Endodermal cell (in vitro differentiated cells): ENCODE data around the gene C18orf63. TPM values are rescaled to one million over a fixed set of nuclear protein-coding genes. Genes with fewer than 3 reads are reported as not detected.

Experiments used
- DNase-seq: peaks from one replicate; pipeline ENCODE4 v3.0.0-alpha.2; 2017
- H3K27ac ChIP-seq: 2 replicates; pipeline ENCODE4 v1.5.1; 2013; ENCODE audit warnings: mild to moderate bottlenecking, low read depth, low read length, moderate library complexity
- H3K27me3 ChIP-seq: 2 replicates; pipeline ENCODE4 v1.6.1; 2013; ENCODE audit warnings: mild to moderate bottlenecking, low read length, moderate library complexity; ENCODE audit not compliant: insufficient read depth, control insufficient read depth, poor library complexity, severe bottlenecking
- H3K36me3 ChIP-seq: 2 replicates; pipeline ENCODE4 v1.7.0; 2013; ENCODE audit warnings: mild to moderate bottlenecking, low read length, moderate library complexity; ENCODE audit not compliant: control insufficient read depth, insufficient read depth
- H3K4me1 ChIP-seq: one replicate; pipeline ENCODE4 v1.7.0; 2013; ENCODE audit warnings: low read length; ENCODE audit not compliant: control insufficient read depth, insufficient read depth
- H3K4me3 ChIP-seq: 2 replicates; pipeline ENCODE4 v1.5.1; 2013; ENCODE audit warnings: mild to moderate bottlenecking, low read length, moderate library complexity
- H3K9ac ChIP-seq: 2 replicates; pipeline ENCODE4 v1.6.1; 2013; ENCODE audit warnings: mild to moderate bottlenecking, low read length, moderate library complexity; ENCODE audit not compliant: poor library complexity, severe bottlenecking; ENCODE audit errors: extremely low read depth
- H3K9me3 ChIP-seq: 2 replicates; pipeline ENCODE4 v1.6.1; 2013; ENCODE audit warnings: mild to moderate bottlenecking, low read length, moderate library complexity; ENCODE audit not compliant: control insufficient read depth
- H3K27ac Mint-ChIP-seq: 2 replicates; pipeline ENCODE4 v1.8.0; 2020; ENCODE audit warnings: mixed read lengths
- H3K27me3 Mint-ChIP-seq: 2 replicates; pipeline ENCODE4 v1.8.0; 2021; ENCODE audit warnings: mild to moderate bottlenecking, mixed read lengths; ENCODE audit not compliant: insufficient read depth
- H3K36me3 Mint-ChIP-seq: 2 replicates; pipeline ENCODE4 v1.8.0; 2020; ENCODE audit warnings: low read depth, mixed read lengths
- H3K4me1 Mint-ChIP-seq: 2 replicates; pipeline ENCODE4 v1.8.0; 2020; ENCODE audit warnings: mixed read lengths
- H3K4me3 Mint-ChIP-seq: 2 replicates; pipeline ENCODE4 v1.8.0; 2020; ENCODE audit warnings: mild to moderate bottlenecking, moderate library complexity, mixed read lengths
- H3K9me3 Mint-ChIP-seq: 2 replicates; pipeline ENCODE4 v1.8.0; 2020; ENCODE audit warnings: mild to moderate bottlenecking, mixed read lengths
- WGBS, 2 experiments: methylation state at CpG; one replicate each; pipeline versions ENCODE4 v1.1.5 to v1.1.7; 2013; ENCODE audit warnings: missing lambda C conversion rate in 2 of 2, mixed read lengths in 1 of 2; ENCODE audit not compliant: insufficient coverage in 1 of 2, insufficient read length in 1 of 2; 5-methylcytosine and 5-hydroxymethylcytosine counted together
- total RNA-seq, 2 donors: library from RNA; stranded (reverse); fragmentation: NEBNext Ultra II Directional in 1 of 2; extraction: Animal tissue kit (Norgen Biotek cat#: 25700) in 1 of 2; gene quantifications; 2 replicates in 1 of 2; 3 replicates in 1 of 2; pipeline ENCODE4 v1.2.1, GENCODE V29; 2021
- TF ChIP-seq, protein P1 (sequence below): fragments of 200-600 bp; sonication (generic); conservative IDR thresholded peaks from 2 replicates; pipeline ENCODE4 v1.5.0; 2021; ENCODE audit warnings: antibody characterized with exemption, mild to moderate bottlenecking

C18orf63 gene
- total RNA-seq, 2 donors from 2014 or later = not detected

DNA sequence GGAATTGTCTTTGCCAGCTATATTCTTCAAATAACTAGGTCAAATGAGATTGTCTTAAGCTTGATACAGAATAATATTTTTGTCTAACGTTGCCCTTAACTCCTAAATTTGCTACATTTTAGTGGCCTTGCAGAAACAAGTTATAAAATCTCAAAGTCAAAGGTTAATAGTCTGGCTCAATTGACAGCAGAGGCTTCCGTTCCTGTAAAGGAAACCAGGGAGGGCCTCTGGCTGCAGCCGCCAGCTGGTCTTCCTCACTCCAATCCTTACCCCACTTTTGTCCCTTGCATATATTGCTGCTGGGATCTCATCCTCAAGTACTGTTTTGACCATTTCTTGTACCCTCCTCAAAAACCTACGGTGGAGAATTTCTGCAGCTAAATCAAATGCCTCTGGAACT is 40.9 kb upstream of the C18orf63 start:
- Histone ChIP-seq H3K9ac (no peak overlapping the region), H3K27ac (no peak overlapping the region), H3K27me3 (no peaks in the 10 kb centered on the region), H3K4me3 (no peak overlapping the region), H3K9me3 (no peaks in the 10 kb centered on the region), H3K36me3 (no peaks in the 10 kb centered on the region), H3K4me1 (peaks cover 4% of the 10 kb centered on the region)
- Mint-ChIP-seq H3K36me3 (peaks cover 19% of the 10 kb centered on the region), H3K4me1 (peaks cover 20% of the 10 kb centered on the region), H3K9me3 (peaks cover 2% of the 10 kb centered on the region), H3K4me3 (no peak overlapping the region), H3K27me3 (no peaks in the 10 kb centered on the region), H3K27ac (no peak overlapping the region)
- no peak for DNase-seq
- TF ChIP-seq, protein P1, sequence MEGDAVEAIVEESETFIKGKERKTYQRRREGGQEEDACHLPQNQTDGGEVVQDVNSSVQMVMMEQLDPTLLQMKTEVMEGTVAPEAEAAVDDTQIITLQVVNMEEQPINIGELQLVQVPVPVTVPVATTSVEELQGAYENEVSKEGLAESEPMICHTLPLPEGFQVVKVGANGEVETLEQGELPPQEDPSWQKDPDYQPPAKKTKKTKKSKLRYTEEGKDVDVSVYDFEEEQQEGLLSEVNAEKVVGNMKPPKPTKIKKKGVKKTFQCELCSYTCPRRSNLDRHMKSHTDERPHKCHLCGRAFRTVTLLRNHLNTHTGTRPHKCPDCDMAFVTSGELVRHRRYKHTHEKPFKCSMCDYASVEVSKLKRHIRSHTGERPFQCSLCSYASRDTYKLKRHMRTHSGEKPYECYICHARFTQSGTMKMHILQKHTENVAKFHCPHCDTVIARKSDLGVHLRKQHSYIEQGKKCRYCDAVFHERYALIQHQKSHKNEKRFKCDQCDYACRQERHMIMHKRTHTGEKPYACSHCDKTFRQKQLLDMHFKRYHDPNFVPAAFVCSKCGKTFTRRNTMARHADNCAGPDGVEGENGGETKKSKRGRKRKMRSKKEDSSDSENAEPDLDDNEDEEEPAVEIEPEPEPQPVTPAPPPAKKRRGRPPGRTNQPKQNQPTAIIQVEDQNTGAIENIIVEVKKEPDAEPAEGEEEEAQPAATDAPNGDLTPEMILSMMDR = no peak
- WGBS, 2 experiments = 95 to 98% methylated on average over 4 of the region's 4 CpGs

DNA sequence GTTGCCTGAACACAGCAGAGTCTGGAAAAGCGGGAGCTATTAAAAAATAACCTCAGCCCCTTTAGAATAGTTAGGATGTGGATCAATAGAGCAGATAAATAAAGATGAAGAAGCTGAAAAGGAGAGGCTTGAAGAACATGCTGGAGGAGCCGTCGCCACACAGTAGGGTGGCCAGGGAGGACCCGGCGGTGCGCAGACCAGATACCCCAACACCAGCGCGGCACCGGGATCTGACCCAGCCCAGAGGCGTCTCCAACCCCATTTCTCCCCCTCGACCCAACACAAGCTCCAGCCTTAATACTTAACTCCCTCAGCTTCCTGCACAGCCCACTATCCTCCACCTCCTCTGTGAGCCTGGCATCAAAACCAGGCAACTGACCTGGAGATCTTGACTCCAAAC is 39.9 kb upstream of the C18orf63 start:
- Mint-ChIP-seq H3K4me1 (peaks cover 21% of the 10 kb centered on the region), H3K27me3 (no peaks in the 10 kb centered on the region), H3K9me3 (peaks cover 2% of the 10 kb centered on the region), H3K4me3 (no peak overlapping the region), H3K36me3 (peaks cover 19% of the 10 kb centered on the region), H3K27ac (no peak overlapping the region)
- H3K4me3 ChIP-seq = no peak overlapping the region
- no peak overlapping the region for H3K9ac ChIP-seq
- H3K27ac ChIP-seq = no peak overlapping the region
- H3K36me3 ChIP-seq = no peaks in the 10 kb centered on the region
- WGBS, 2 experiments = 90 to 94% methylated on average over 4 to 11 of the region's 11 CpGs
- no peaks in the 10 kb centered on the region for H3K9me3 ChIP-seq
- peaks cover 4% of the 10 kb centered on the region for H3K4me1 ChIP-seq
- TF ChIP-seq, protein P1 = no peak
- no peaks in the 10 kb centered on the region for H3K27me3 ChIP-seq
- DNase-seq = no peak

DNA sequence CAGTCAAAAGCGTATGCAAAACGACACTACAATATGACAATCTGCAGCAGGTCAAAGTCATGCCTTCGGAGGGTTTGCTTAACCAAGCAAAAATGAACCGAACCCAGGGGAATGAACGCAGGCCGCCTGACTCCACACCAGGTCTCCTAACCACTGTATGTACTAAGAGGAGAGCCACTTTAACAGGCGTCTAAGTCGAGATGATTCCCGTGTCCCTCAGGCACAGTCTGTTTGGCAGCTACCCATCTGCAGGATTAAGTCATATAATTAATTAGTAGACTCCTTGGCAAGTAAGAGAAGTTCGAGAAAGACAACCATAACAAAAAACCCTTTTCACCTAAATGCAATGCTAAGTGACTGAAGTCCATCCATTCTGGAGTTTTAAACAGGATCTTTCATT is 39.0 kb upstream of the C18orf63 start:
- H3K36me3 Mint-ChIP-seq = peaks cover 19% of the 10 kb centered on the region
- H3K27me3 Mint-ChIP-seq = no peaks in the 10 kb centered on the region
- H3K9me3 Mint-ChIP-seq = peaks cover 2% of the 10 kb centered on the region
- H3K27ac Mint-ChIP-seq = no peak overlapping the region
- 95% methylated on average over 6 to 10 of the region's 10 CpGs for WGBS, 2 experiments
- no peak overlapping the region for H3K4me3 Mint-ChIP-seq
- no peak overlapping the region for H3K27ac ChIP-seq
- H3K4me1 Mint-ChIP-seq = peaks cover 30% of the 10 kb centered on the region
- no peak for DNase-seq
- peaks cover 4% of the 10 kb centered on the region for H3K4me1 ChIP-seq
- H3K9me3 ChIP-seq = no peaks in the 10 kb centered on the region
- no peaks in the 10 kb centered on the region for H3K27me3 ChIP-seq
- no peak overlapping the region for H3K9ac ChIP-seq
- H3K36me3 ChIP-seq = no peaks in the 10 kb centered on the region
- no peak overlapping the region for H3K4me3 ChIP-seq
- TF ChIP-seq, protein P1 = no peak
